Smooth muscle cell (in vitro differentiated cells): ENCODE results near the gene GPR63. TPM values are rescaled to one million over a fixed set of nuclear protein-coding genes. Genes with fewer than 3 reads are reported as not detected.

ENCODE experiments used
- DNase-seq: peaks from one replicate; lab custom pipeline; 2025; ENCODE audit not compliant: unreplicated experiment; lab: John Stamatoyannopoulos, UW
- H2AFZ ChIP-seq: fragments of 200-600 bp; sonication (generic); 2 replicates; pipeline ENCODE4 v1.6.0; 2016; ENCODE audit warnings: antibody characterized with exemption, low read depth, mild to moderate bottlenecking
- H3F3A ChIP-seq: fragments of 200-600 bp; sonication (generic); 2 replicates; pipeline ENCODE4 v1.6.0; 2017; ENCODE audit warnings: antibody characterized with exemption, low read depth
- H3K27ac ChIP-seq: fragments of 200-600 bp; sonication (generic); 2 replicates; pipeline ENCODE4 v1.5.1; 2016; ENCODE audit warnings: low read depth, mild to moderate bottlenecking
- H3K27me3 ChIP-seq: fragments of 200-600 bp; sonication (generic); 2 replicates; pipeline ENCODE4 v1.6.1; 2016; ENCODE audit warnings: low read depth, mild to moderate bottlenecking
- H3K36me3 ChIP-seq: fragments of 200-600 bp; sonication (generic); 2 replicates; pipeline ENCODE4 v1.5.1; 2016; ENCODE audit warnings: low read depth
- H3K4me1 ChIP-seq: fragments of 200-600 bp; sonication (generic); 2 replicates; pipeline ENCODE4 v1.5.1; 2016; ENCODE audit warnings: low read depth
- H3K4me2 ChIP-seq: fragments of 200-600 bp; sonication (generic); 2 replicates; pipeline ENCODE4 v1.6.0; 2016; ENCODE audit warnings: mild to moderate bottlenecking
- H3K4me3 ChIP-seq: fragments of 200-600 bp; sonication (generic); 2 replicates; pipeline ENCODE4 v1.5.1; 2016; ENCODE audit warnings: mild to moderate bottlenecking
- H3K79me2 ChIP-seq: fragments of 200-600 bp; sonication (generic); 2 replicates; pipeline ENCODE4 v1.6.0; 2016; ENCODE audit warnings: low read depth, mild to moderate bottlenecking
- H3K9ac ChIP-seq: fragments of 200-600 bp; sonication (generic); 2 replicates; pipeline ENCODE4 v1.6.0; 2016; ENCODE audit warnings: low read depth
- H3K9me3 ChIP-seq: fragments of 200-600 bp; sonication (generic); replicated peaks from 2 replicates; pipeline ENCODE4 v1.5.1; 2016; ENCODE audit warnings: low read depth
- H4K20me1 ChIP-seq: fragments of 200-600 bp; sonication (generic); 2 replicates; pipeline ENCODE4 v1.6.0; 2016; ENCODE audit warnings: low read depth
- CTCF ChIP-seq: fragments of 200-600 bp; sonication (generic); IDR thresholded peaks from 2 replicates; pipeline ENCODE4 v1.5.1; 2017; ENCODE audit warnings: borderline replicate concordance, mild to moderate bottlenecking, antibody characterized with exemption; ENCODE audit not compliant: insufficient read depth, poor library complexity, severe bottlenecking
- WGBS: methylation state at CpG from one replicate; pipeline ENCODE4 v1.1.7; 2016; ENCODE audit warnings: low lambda C conversion rate; 5-methylcytosine and 5-hydroxymethylcytosine counted together
- polyA plus RNA-seq: library from polyadenylated mRNA; unstranded; fragments of >200 nt; fragmentation: Nextera tagmentation; extraction: Ambion mirVana; gene quantifications from 2 replicates; pipeline ENCODE4 v1.2.1, GENCODE V29; 2016
- total RNA-seq: library from RNA; depleted of rRNA; stranded (reverse); fragments of >200 nt; gene quantifications from 2 replicates; pipeline ENCODE4 v1.2.3, GENCODE V29; 2014

Gene GPR63
- total and polyA plus RNA-seq, 2 experiments from 2014 or later: 0.56 to 4.4 TPM

- no peak for TF ChIP-seq CTCF
- H3K9ac ChIP-seq: no peak overlapping the region
- H2AFZ ChIP-seq: no peak overlapping the region
- H3K4me2 ChIP-seq: no peak overlapping the region
- WGBS: 77% methylated on average over 9 of the region's 9 CpGs
- no peaks in the 10 kb centered on the region for H3F3A ChIP-seq
- no peaks in the 10 kb centered on the region for H3K79me2 ChIP-seq
- H3K4me1 ChIP-seq: peaks cover 5% of the 10 kb centered on the region
- no peaks in the 10 kb centered on the region for H3K27me3 ChIP-seq
- no peaks in the 10 kb centered on the region for H3K36me3 ChIP-seq
- no peak for DNase-seq
- H3K4me3 ChIP-seq: no peak overlapping the region
- H4K20me1 ChIP-seq: no peaks in the 10 kb centered on the region
- no peak overlapping the region for H3K27ac ChIP-seq
- H3K9me3 ChIP-seq: no peaks in the 10 kb centered on the region
Measured at GRCh38 chr6:96787846-96788580, 49.3 kb downstream of the GPR63 start.

GRCh38 chr6:96786336-96786735, 50.9 kb downstream of the GPR63 start:
- no peak overlapping the region for H2AFZ ChIP-seq
- no peaks in the 10 kb centered on the region for H3K9me3 ChIP-seq
- no peaks in the 10 kb centered on the region for H4K20me1 ChIP-seq
- H3K27me3 ChIP-seq: no peaks in the 10 kb centered on the region
- no peak overlapping the region for H3K27ac ChIP-seq
- no peaks in the 10 kb centered on the region for H3K79me2 ChIP-seq
- no peak for DNase-seq
- H3K36me3 ChIP-seq: no peaks in the 10 kb centered on the region
- H3K9ac ChIP-seq: no peak overlapping the region
- H3K4me3 ChIP-seq: no peak overlapping the region
- H3K4me1 ChIP-seq: peaks cover 5% of the 10 kb centered on the region
- no peak overlapping the region for H3K4me2 ChIP-seq
- TF ChIP-seq CTCF: no peak
- H3F3A ChIP-seq: no peaks in the 10 kb centered on the region
- WGBS: 91% methylated on average over 2 of the region's 2 CpGs

GRCh38 chr6:96784650-96785049, 52.6 kb downstream of the GPR63 start:
- 65% methylated on average over 3 of the region's 3 CpGs for WGBS

More at GRCh38 chr6:96784650-96785049, 52.6 kb downstream of the GPR63 start:
- H3K4me3 ChIP-seq: no peak overlapping the region
- H3K27ac ChIP-seq: no peak overlapping the region
- no peaks in the 10 kb centered on the region for H3K27me3 ChIP-seq
- no peaks in the 10 kb centered on the region for H4K20me1 ChIP-seq
- H3K9me3 ChIP-seq: no peaks in the 10 kb centered on the region
- no peak for DNase-seq
- H3K4me2 ChIP-seq: no peak overlapping the region
- no peaks in the 10 kb centered on the region for H3F3A ChIP-seq
- H3K79me2 ChIP-seq: no peaks in the 10 kb centered on the region
- peaks cover 5% of the 10 kb centered on the region for H3K4me1 ChIP-seq
- H3K9ac ChIP-seq: no peak overlapping the region
- H2AFZ ChIP-seq: no peak overlapping the region
- H3K36me3 ChIP-seq: no peaks in the 10 kb centered on the region
- no peak for TF ChIP-seq CTCF
